ENCODE results near the gene TNIK.

GRCh38 chr3:171363202-171363601 is 97.0 kb downstream of the TNIK start:
- TF ChIP-seq EP300 (IDR thresholded peaks at IDR 0.05) (no peak), CTCF (IDR thresholded peaks at IDR 0.05) (no peak), POLR2A (IDR thresholded peaks at IDR 0.05) (no peak)

Measured in upper lobe of left lung (tissue), 4 donors.